BE2C (cell line): Measurements from ENCODE around the gene KRTAP12-4.

Source experiments
- DNase-seq: peaks from one replicate; pipeline ENCODE4 v3.0.0-alpha.2; 2020
- H3K27me3 ChIP-seq: fragments of 250-450 bp; sonication (Bioruptor Pico); 2 replicates; pipeline ENCODE4 v1.5.1; 2020; ENCODE audit warnings: mild to moderate bottlenecking
- H3K36me3 ChIP-seq: fragments of 250-450 bp; sonication (Bioruptor Pico); 2 replicates; pipeline ENCODE4 v1.5.1; 2020; ENCODE audit warnings: mild to moderate bottlenecking
- H3K4me1 ChIP-seq: fragments of 250-450 bp; sonication (Bioruptor Pico); 2 replicates; pipeline ENCODE4 v1.5.1; 2020
- H3K4me3 ChIP-seq: 2 replicates; pipeline ENCODE4 v1.5.1; 2011; ENCODE audit warnings: low read depth, low read length
- H3K9me3 ChIP-seq: fragments of 250-450 bp; sonication (Bioruptor Pico); 2 replicates; pipeline ENCODE4 v1.5.1; 2020
- CTCF ChIP-seq: IDR thresholded peaks from 2 replicates; pipeline ENCODE4 v1.5.1; 2012; ENCODE audit warnings: mild to moderate bottlenecking, low read depth, low read length

The KRTAP12-4 gene

GRCh38 chr21:44682580-44683151, 28.2 kb upstream of the KRTAP12-4 start:
- H3K27me3 ChIP-seq: peaks cover 60% of the 10 kb centered on the region
- no peaks in the 10 kb centered on the region for H3K9me3 ChIP-seq
- no peaks in the 10 kb centered on the region for H3K36me3 ChIP-seq
- DNase-seq: no peak
- H3K4me3 ChIP-seq: no peak overlapping the region
- no peaks in the 10 kb centered on the region for H3K4me1 ChIP-seq
- TF ChIP-seq CTCF: no peak

DNA sequence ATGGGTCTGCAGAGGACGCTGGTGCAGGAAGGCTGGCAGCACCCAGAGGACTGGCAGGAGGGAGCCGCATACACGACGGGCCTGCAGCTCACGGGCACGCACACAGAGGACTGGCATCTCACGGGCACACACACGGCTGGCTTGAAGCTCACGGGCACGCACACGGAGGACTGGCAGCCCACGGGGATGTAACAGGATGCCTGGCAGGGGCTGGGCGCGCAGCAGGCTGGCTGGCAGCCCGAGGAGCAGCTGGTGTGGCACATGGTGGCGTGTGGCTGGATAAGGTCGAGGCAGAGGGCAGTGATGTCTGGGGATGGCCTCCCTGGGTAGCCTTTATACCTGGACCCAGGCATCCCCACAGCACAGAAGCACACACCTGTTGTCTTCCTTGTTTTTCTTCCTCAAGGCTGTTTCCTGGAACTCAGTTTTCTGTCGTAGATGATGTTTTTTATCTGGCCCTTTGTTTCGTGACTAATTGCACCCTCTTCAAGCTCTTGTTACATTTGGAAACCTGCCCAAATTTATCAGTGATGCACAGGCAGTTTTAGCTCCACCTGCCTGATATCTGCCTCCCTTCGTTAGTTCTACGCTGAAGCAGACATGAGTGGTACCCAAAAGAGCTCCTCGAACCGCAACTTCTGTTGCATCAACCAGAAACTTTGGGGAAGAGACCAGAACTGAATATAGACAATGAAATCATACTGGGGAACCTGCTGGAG, 27.6 kb upstream of the KRTAP12-4 start, which contains the start of gene KRTAP12-1:
KRTAP12-1 (minus strand) TSS at position 303 of the 719 bp plus-strand sequence; CDS start at position 263, 40 bp downstream.
- TF ChIP-seq CTCF: no peak
- Histone ChIP-seq H3K27me3 (peaks cover 58% of the 10 kb centered on the region), H3K36me3 (no peaks in the 10 kb centered on the region), H3K4me1 (no peaks in the 10 kb centered on the region), H3K4me3 (no peak within 1 kb of the TSS), H3K9me3 (no peaks in the 10 kb centered on the region)
- no peak for DNase-seq

DNA sequence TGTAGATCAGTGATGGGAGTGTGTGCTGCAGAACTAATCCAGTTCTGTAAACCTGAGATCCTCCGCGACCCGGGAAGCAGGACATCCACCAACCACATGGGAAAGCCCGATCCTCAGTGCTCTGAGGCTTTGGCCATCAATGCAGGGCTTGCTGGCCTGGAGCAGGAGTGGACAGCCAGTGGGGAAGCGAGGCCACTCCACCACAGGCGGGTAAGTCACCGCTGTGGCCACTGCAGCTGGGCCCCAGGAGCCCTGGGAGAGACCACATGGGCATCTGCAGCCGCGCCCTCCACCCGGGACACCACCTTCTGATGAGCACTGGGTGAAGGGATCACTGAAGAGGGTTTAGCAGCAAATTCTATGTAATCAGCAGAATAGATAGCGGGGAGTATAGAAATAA, 26.7 kb upstream of the KRTAP12-4 start:
- no peaks in the 10 kb centered on the region for H3K4me1 ChIP-seq
- H3K9me3 ChIP-seq: no peaks in the 10 kb centered on the region
- DNase-seq: no peak
- H3K36me3 ChIP-seq: no peaks in the 10 kb centered on the region
- H3K27me3 ChIP-seq: peaks cover 63% of the 10 kb centered on the region
- TF ChIP-seq CTCF: no peak
- no peak overlapping the region for H3K4me3 ChIP-seq

GRCh38 chr21:44677881-44678280, 23.4 kb upstream of the KRTAP12-4 start:
- TF ChIP-seq CTCF: no peak
- Histone ChIP-seq H3K4me3 (no peak overlapping the region), H3K27me3 (peaks cover 45% of the 10 kb centered on the region), H3K4me1 (no peaks in the 10 kb centered on the region), H3K36me3 (no peaks in the 10 kb centered on the region), H3K9me3 (no peaks in the 10 kb centered on the region)
- no peak for DNase-seq

DNA sequence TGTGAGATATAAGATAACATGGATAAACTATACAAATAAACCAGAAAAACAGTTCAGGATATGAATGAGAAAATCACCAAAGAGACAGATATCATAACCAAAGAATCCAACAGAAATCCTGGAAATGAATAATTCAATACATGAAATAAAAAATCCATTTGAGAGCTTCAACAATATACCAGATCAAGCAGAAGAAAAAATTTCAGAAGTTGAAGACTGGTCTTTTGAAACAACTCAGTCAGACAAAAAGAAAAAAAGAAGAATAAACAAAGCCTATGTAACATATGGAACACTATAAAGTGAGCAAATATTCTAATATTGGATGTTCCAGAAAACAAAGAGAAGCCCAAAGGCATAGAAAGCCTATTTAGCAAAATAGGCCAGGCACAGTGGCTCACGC, 17.5 kb upstream of the KRTAP12-4 start:
- Histone ChIP-seq H3K4me3 (no peak overlapping the region), H3K4me1 (no peaks in the 10 kb centered on the region), H3K9me3 (no peaks in the 10 kb centered on the region), H3K36me3 (no peaks in the 10 kb centered on the region), H3K27me3 (peaks cover 12% of the 10 kb centered on the region)
- TF ChIP-seq CTCF: no peak
- DNase-seq: no peak
